Adrenal gland (tissue), 5 donors: ENCODE results near the gene APBA1.

Source experiments
- POLR2A ChIP-seq, 2 donors: fragments of 450-650 bp; IDR thresholded peaks; one replicate each; pipeline ENCODE4 v1.6.1; 2017; ENCODE audit warnings: antibody characterized with exemption in 2 of 2, mild to moderate bottlenecking in 2 of 2, moderate library complexity in 1 of 2
- TF ChIP-seq, protein P1 (sequence below), 6 experiments: fragments of 450-650 bp in 4 of 6; fragments of 200-600 bp in 2 of 6; sonication (generic) in 1 of 6; IDR thresholded peaks; 1 replicate in 5 of 6; 2 replicates in 1 of 6; pipeline versions ENCODE4 v1.5.1 to v1.8.0; 2016 to 2021; ENCODE audit warnings: antibody characterized with exemption in 6 of 6, mild to moderate bottlenecking in 2 of 6, moderate library complexity in 1 of 6
- donor health status: DM: no; HTN: no; CAD: no.

GRCh38 chr9:69495296-69495695 is 176.9 kb downstream of the APBA1 start:
- TF ChIP-seq, protein P1, sequence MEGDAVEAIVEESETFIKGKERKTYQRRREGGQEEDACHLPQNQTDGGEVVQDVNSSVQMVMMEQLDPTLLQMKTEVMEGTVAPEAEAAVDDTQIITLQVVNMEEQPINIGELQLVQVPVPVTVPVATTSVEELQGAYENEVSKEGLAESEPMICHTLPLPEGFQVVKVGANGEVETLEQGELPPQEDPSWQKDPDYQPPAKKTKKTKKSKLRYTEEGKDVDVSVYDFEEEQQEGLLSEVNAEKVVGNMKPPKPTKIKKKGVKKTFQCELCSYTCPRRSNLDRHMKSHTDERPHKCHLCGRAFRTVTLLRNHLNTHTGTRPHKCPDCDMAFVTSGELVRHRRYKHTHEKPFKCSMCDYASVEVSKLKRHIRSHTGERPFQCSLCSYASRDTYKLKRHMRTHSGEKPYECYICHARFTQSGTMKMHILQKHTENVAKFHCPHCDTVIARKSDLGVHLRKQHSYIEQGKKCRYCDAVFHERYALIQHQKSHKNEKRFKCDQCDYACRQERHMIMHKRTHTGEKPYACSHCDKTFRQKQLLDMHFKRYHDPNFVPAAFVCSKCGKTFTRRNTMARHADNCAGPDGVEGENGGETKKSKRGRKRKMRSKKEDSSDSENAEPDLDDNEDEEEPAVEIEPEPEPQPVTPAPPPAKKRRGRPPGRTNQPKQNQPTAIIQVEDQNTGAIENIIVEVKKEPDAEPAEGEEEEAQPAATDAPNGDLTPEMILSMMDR (IDR thresholded peaks at IDR 0.05): no peak
- no peak for TF ChIP-seq POLR2A (IDR thresholded peaks at IDR 0.05)
